ENCODE measurements around the gene CORO2B. TPM values are rescaled to one million over a fixed set of nuclear protein-coding genes. Genes with fewer than 3 reads are reported as not detected.

The CORO2B gene
- total RNA-seq, 1 experiment from 2014 or later: 0.59 TPM

DNA sequence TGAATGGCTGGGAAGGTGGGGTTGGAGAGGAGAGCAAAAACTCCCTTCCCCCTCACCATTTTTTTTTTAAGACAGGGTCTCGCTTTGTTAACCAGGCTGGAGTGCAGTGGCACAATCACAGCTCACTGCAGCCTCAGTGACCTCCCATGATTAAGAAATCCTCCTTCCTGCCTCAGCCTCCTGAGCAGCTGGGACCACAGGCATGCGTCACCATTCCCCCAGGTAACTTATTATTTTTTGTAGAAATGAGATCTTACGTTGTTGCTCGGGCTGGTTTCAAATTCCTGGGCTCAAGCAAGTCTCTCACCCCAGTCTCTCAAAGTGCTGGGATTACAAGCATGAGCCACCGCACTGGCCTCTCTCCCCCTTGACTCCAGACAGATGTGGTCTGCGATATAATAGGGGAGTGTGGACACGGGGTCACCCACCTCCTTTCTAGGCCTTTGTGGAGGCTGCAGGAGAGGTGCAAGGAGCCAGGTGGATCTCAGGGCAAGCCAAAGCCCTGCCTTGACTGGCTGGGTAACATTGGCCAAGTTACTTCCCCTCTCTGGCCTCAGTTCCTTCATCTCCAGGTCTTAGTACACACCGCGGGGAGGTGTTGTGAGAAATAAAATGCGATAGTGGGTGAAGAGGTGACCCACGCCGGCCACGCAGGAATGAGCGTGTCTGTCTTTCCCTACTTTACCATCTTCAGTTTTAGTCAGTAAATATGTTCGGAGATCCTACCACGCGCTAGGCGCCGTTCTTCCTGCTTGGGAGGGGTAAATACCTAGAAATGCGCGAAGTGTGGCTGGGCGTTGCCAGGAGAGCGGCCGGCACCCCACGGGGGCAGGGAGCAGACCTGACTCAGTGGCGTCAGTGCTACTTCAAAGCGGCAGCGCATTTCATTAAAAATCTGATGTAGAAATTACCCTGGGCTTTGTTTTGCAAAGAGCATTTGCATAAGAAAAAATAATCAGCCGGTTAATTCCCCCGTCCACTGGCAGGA is 20.2 kb upstream of the CORO2B start:
- H2AFZ ChIP-seq: no peak overlapping the region
- intact Hi-C loops (cut with micrococcal nuclease; ENCODE audit: unreplicated experiment): loop anchor here (1.0 to 10.0 kb wide), 5 partner anchors 94 to 836 kb away; no protein-coding TSS in a partner anchor
- POLR2A ChIA-PET (ENCODE audit: unreplicated experiment): no interaction called here
- no peaks in the 10 kb centered on the region for H3K27me3 ChIP-seq (ENCODE audit: insufficient read depth, low read depth)
- CTCF ChIA-PET: interaction anchor here (0.6 to 1.1 kb wide), 4 partner anchors 115 to 317 kb away, joined by 3 to 10 read pairs (median 4); no protein-coding TSS in a partner anchor
- no TSS peak for BruUV-seq (replicated peaks)
- no peaks in the 10 kb centered on the region for H3K4me1 ChIP-seq (replicated peaks; ENCODE audit: insufficient read depth)
- H3K4me3 ChIP-seq: no peak overlapping the region
- no peaks in the 10 kb centered on the region for H3K36me3 ChIP-seq (ENCODE audit: low read depth)
- no peak overlapping the region for H3K27ac ChIP-seq
- H4K20me1 ChIP-seq (ENCODE audit: insufficient read depth): no peaks in the 10 kb centered on the region
- no peaks in the 10 kb centered on the region for H3K9me3 ChIP-seq (ENCODE audit: insufficient read depth, low read depth)
- H3K4me2 ChIP-seq: peak overlapping the region; percentile 36; the same call in 1 of the 2 replicates
- H3K9me2 ChIP-seq (ENCODE audit: insufficient read depth): no peaks in the 10 kb centered on the region
- TF ChIP-seq CTCF (conservative IDR thresholded peaks at IDR 0.05): no peak
- TF ChIP-seq EZH2 (IDR thresholded peaks at IDR 0.05; ENCODE audit: low read depth): no peak
- H3F3A ChIP-seq (ENCODE audit: insufficient read depth, low read depth): no peaks in the 10 kb centered on the region
- peak; percentile 16 to 38 for DNase-seq
- H3K79me2 ChIP-seq (ENCODE audit: low read depth): no peaks in the 10 kb centered on the region

- no peaks in the 10 kb centered on the region for H3K9me3 ChIP-seq (ENCODE audit: insufficient read depth, low read depth)
- TF ChIP-seq CTCF (conservative IDR thresholded peaks at IDR 0.05) (peak; percentile 90), EZH2 (IDR thresholded peaks at IDR 0.05; ENCODE audit: low read depth) (no peak)
- no peaks in the 10 kb centered on the region for H3K4me1 ChIP-seq (replicated peaks; ENCODE audit: insufficient read depth)
- CTCF ChIA-PET: interaction anchor here (0.6 to 1.1 kb wide), 5 partner anchors 114 to 403 kb away, joined by 3 to 10 read pairs (median 5); no protein-coding TSS in a partner anchor
- no peaks in the 10 kb centered on the region for H3K27me3 ChIP-seq (ENCODE audit: insufficient read depth, low read depth)
- no TSS peak for BruUV-seq (replicated peaks)
- peak overlapping the region; percentile 47; the same call in 1 of the 2 replicates for H3K4me3 ChIP-seq
- H3K36me3 ChIP-seq (ENCODE audit: low read depth): no peaks in the 10 kb centered on the region
- H3K27ac ChIP-seq: no peak overlapping the region
- peak in 1 of 2 experiments; percentile 80 for DNase-seq
- peak overlapping the region; percentile 73 for H2AFZ ChIP-seq
- POLR2A ChIA-PET (ENCODE audit: unreplicated experiment): interaction anchor here (0.7 kb wide), 1 partner anchor 114 kb away, joined by 3 read pairs; no protein-coding TSS in a partner anchor
- no peaks in the 10 kb centered on the region for H3K9me2 ChIP-seq (ENCODE audit: insufficient read depth)
- H3F3A ChIP-seq (ENCODE audit: insufficient read depth, low read depth): no peaks in the 10 kb centered on the region
- H4K20me1 ChIP-seq (ENCODE audit: insufficient read depth): no peaks in the 10 kb centered on the region
- intact Hi-C loops (cut with micrococcal nuclease; ENCODE audit: unreplicated experiment): loop anchor here (1.0 to 10.0 kb wide), 7 partner anchors 93 to 835 kb away; no protein-coding TSS in a partner anchor
- peak overlapping the region; percentile 90 for H3K4me2 ChIP-seq
- H3K79me2 ChIP-seq (ENCODE audit: low read depth): no peaks in the 10 kb centered on the region
These were observed 19.2 kb upstream of the CORO2B start for GRCh38 chr15:68559345-68560310.

All from PC-9 (cell line).